NAMALWA (cell line): Measurements from ENCODE around the gene KLC1.
"Not testable (repeated sequence)": the region's sequence is repeated elsewhere in the genome, so short reads cannot be mapped to it uniquely, and the experiment has no call there.

ENCODE experiments used
- DNase-seq: peaks from one replicate; pipeline ENCODE4 v3.0.0-alpha.2; 2015; ENCODE audit warnings: low spot score

KLC1 gene

DNA sequence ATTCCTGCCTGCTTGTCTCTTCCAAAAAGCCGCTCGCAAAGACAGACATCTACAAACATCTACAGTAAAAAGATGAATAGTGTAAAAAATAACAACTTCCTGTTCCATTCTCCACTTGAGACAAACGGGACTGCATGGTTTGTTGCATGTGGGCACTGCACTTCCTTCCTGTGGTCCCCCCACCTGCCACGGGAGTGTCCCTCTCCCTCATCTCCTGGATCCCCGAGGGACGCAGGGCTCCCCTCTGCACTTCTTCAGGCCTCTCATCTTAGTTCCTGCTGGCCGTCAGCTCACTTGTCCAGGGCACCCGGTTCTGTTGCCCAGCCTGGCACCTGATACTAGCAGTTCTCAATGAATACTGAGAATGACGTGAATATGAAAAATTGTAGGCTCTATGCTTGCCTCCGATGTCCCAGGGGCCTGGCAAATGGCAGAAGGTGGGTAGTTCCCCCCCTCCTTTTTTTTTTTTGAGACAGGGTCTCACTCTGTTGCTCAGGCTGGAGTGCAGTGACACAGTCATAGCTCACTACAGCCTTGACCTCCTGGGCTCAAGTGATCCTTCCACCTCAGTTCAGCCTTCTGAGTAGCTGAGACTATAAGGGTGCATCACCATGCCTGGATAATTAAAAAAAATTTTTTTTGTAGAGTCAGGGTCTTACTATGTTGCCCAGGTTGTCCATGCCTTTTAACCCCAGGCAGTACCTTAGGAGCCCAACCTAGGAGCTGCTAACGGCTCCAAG is 3.5 kb upstream of the KLC1 start:
- DNase-seq = peak; percentile 57

DNA sequence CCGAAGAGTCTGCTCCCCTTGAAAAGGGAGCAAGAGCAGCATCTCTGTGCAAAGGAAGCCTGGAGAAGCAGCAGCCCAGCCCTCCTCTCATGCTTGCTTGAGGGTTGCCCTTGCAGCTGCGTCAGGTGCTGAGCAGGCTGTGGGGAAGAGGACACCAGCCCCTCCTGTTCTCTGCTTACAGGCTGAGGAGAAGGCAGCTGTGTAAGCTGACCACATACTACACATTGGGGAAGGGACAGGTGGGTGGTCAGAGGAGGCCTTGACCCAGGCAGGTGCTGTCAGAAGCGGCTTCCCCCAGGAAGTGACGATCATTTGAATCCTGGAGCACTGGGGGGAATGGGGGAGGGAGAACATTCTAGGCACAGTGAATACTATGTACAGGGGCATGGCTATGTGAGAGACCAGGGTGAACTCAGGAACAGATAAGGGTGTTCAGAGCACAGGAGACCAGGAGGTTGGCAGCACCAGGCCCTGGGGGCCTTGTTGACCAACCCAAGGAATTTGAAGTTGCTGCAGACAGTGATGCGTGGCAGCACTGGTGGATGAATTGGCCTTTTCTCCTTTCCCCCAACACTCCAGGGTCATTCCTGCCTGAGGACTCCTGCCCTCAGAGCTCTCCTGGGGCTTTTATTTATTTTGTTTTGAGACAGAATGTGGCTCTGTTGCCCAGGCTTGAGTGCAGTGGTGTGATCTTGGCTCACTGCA is 2.7 kb upstream of the KLC1 start:
- DNase-seq = peak; percentile 75

DNA sequence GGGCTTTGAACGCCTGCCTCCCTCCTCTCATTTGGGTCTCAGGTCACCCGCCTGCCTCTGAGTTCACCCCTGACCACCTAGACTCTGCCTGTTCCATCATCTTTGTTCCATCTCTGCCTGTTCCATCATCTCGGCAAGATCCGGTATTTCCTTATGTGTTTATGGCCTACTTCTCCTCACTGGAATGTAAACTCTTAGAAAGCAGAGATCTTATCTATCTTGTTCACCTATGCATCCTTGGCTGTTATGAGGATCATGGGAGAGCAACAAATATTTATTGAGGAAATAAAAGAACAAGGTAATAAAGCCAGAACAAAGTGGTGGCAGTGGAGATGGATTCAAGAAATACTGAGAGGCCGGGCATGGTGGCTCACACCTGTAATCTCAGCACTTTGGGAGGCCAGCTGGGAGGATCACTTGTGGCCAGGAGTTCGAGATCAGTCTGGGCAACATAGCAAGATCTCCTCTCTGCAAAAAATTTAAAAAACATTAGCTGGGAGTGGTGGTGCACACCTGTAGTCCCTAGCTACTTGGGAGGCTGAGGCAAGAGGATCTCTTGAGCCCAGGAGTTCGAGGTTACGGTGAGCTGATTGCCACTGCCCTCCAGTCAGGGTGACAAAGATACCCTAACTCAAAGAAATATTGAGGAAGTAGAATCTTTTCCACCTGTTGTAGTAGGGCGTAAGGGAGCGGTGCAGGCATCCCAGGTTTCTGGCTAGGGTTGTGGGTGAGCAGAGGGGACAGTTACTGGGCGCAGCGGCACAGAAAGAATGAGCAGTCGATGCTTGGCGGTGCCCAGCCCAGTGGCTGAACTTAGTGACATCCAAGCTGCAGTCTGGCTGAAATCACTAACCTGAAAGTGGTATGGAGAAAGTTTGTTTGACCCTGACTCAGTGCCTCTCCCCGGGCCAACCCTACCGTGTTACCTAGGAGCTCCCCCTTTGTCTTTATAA is 1.7 kb upstream of the KLC1 start:
- no peak for DNase-seq

DNA sequence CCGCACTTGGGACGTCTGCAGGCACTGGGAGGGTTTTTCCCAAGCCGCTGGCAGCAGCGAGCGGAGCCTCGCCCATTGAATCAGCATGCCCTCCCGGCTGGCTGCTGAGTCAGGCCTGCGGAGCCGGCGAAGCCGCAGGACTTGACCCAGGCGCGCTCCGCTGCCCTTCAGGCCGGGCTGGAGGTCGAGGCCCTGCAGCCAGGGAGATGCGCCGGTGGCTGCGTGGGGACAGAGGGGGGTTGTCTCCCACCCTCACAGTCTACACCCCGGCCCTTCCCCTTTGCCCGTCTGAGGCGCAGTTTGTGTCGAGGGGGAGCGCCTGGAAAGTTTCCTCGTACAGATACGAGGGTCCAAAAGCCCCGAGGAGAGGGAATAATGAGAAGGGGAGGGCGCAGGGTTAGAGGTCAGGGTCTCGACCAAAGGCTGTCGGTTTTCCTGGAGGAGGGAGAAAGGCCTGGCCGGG is 759 bp upstream of the KLC1 start:
- DNase-seq = no peak

DNA sequence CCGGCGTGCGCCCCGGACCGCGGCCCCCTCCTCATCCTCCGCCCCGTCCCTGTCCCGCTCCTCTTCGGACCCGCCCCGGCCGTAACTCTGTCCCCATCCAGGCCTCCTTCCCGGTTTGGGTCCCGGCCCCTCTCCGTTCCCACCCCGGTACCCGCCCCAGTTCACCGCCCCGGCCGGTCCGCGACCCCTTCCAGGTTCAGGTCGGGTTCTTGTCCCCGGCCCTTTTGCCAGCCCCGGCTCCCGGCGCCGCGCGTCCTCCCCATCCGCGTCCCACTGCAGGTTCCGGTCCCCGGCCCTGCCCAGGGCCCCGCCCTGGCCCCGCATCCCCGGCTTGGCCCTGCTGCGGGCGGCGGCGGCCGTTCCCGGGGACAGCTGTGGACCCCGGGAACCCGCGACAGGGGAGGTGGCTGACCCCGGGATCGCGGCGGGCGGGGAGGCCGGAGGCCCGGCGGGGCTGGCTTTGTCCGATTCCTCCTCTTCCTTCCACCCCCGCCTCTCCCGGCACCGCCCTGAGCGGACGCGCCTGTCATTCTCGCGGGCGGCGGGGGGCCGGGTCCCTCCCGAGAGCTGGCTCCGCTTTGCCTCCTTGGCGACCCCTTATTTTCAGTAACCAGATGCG is 601 bp downstream of the KLC1 start:
- DNase-seq = peak; percentile 26

DNA sequence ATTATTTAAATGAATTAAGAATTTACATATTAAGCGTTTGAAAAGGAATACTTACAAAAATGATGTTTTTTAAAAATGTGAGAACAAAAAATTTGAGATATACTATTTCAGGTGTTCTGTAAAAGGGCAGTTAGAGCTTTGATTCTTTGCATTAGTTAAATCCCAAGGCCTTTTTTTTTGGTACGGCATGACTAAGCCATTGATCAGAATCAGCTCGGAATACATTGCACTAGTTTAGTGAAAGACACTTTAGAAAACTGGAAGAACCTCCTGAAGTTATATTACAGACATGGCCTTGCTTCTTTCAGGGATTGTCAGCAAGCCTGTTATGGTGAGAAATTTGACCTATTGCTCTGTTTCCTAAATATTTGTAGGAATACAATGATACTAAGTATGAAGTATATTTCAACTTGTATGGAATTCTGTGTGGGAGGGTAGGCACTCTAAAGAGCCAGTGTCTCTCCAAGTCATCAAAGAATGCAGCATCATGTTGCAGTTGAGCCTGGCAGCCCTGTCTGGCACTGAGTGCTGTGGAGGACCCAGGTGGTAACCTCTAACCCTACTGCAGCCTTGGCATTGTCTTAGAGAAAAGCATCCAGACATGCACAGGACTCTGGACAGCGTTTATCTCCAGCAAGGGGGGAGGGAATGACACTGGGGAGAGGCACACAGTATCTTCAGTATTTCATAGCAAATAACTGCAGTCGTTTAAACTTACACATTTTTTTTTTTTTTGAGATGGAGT is 1.5 kb downstream of the KLC1 start:
- no peak for DNase-seq

DNA sequence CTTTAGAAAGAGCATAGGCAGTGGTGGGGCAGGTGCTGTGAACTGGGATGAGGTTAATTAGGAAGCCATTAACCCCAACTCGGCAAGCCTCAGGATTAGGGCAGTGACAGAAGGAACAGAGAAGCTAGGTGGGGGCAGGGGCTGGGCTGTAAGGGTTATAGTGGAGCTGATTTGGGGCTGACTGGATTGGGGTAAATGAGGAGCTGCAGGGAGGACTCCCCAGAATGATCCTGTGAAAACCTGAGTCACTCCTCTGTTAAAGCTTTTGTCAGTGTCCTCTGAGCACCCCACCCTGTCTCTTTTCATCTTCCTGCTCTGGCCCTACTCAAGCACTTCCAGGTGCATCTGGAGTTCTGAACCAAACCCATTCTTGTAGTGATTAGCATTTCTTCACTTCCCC is 4.4 kb downstream of the KLC1 start:
- no peak for DNase-seq

DNA sequence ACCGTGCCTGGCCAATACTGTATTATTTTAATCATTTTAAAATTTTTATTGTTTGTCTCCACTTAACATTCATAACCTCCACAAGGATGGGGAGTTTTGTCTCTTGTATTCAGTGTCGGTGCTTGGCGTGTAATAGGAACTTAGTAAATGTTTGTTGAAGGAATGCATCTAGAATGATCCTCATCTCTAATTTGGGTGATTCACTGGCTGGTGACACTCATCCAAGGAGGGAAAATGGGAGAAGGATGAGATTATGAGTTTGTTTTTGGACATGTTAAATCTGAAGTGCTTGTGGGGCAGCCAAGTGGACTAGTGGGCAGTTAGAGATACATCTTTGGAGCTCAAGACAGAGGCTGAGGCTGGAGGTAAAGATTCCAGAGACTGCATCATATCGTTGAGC is 5.1 kb downstream of the KLC1 start:
- no peak for DNase-seq

DNA sequence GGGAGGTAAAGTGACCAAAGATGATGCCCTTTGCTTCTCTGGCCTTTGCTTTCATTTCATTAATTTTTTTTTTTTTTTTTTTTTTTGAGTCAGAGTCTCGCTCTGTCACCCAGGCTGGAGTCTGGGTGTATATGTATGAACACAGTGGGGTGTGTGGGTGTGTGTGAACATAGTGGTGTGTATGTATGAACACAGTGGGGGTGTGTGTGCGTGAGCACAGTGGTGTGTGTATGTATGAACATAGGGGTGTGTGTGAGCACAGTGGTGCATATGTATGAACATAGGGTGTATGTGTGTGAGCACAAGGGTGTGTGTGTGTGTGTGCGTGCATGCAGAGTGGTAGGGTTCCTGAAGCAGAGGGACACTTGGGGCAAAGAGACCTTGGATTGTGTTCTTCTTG is 9.6 kb downstream of the KLC1 start:
- no peak for DNase-seq

DNA sequence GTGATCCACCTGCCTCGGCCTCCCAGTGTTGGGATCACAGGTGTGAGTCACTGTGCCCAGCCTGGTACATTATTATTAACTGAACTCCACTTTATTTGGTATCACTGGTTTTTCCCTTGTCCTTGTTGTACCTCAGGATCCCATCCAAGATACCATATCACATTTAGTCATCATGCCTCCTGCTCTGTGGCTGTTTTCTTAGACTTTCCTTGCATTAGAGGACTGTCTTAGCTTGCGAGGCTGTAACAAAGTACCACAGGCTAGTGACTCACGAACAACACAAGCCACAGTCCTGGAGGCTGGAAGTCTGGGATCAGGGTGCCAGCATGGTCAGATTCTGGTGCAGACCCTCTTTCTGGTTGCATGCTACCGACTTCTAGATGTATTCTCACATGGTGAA is 12.2 kb downstream of the KLC1 start:
- DNase-seq = no peak

DNA sequence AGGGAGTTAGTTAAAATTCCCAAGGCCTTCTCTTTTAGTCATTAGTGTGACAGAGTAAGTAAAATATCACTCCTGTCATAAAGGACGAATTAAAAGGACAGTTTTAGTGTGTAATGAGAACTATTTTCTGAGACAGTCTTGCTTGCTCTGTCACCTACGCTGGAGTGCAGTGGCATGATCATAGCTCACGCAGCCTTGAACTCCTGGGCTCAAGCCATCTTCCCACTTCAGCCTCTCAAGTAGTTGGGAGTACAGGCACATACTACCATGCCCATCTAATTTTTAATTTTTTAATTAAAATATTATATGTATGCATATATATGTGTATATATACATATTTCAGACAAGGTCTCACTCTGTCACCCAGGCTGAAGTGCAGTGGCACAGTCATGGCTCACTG is 17.2 kb downstream of the KLC1 start:
- no peak for DNase-seq

DNA sequence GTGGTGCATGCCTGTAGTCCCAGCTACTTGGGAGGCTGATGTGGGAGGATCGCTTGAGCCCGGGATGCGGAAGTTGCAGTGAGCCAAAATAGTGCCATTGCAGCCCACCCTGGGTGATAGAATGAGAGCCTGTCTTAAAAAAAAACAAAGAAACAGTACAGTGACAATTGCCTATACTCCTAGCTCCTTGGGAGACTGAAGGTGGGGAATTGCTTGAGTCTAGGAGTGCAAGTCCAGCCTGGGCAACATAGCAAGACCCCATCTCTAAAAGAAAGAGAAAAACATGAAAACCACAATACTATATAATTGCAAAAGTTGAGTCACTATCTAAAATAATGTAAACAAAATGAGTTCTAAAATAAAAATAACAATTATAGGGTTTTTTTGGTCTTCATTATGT is 20.0 kb downstream of the KLC1 start:
- no peak for DNase-seq

DNA sequence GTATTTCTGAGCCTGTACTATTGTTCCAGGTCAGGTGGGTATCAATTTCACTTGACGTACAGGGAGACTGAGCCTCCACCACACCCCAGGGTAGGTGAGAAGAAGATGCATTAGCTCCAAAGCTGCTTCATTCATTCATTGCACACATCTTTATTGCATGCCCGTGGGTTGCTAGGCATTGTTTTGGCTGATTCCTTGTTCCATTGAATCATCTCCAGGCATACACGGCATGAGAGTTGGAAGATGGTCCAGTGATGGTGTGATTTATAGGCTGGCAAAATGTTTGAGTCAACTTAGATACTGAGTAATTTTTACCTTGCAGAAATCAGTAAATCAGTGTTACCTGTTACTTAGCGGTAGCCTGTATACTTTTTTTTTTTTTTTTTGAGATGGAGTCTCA is 21.2 kb downstream of the KLC1 start:
- no peak for DNase-seq

DNA sequence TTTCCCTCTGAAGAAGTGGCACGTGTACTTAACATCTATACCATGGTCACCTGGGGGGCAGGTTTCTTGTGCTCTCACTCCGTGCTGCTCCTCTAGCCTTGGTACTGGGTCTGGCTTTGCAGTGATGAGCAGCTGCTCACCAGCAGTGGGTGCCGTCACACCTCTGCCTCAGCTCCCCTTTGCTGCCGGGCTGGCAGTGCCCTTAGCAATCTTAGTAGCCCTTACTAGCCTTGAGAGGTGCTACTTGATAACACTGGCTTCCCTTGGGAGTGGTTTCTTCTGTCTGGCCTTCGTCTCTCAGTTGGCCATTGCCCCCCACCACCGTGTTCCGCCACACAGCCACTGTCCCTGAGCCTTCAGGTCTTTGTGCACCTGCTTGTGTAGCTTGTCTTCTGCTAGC is 22.6 kb downstream of the KLC1 start:
- no peak for DNase-seq

DNA sequence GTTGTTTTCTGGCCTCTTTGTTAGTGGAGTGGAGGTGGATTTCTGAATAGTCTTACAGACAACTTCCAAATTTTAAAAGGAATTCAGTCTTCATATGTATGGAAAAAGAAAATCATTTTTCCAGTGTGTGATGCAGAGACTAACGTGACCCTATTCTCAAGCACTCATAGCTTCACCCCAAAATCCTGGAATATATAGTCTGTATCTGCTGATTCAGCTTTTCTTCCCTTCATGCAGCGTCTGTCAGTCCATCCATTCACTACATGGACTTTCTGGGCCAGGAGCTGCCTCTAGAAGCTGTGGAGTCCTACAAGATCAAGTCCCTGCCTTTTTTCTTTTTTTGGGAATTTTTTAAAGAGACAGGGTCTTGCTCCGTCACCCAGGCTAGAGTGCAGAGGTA is 23.8 kb downstream of the KLC1 start:
- DNase-seq = no peak

DNA sequence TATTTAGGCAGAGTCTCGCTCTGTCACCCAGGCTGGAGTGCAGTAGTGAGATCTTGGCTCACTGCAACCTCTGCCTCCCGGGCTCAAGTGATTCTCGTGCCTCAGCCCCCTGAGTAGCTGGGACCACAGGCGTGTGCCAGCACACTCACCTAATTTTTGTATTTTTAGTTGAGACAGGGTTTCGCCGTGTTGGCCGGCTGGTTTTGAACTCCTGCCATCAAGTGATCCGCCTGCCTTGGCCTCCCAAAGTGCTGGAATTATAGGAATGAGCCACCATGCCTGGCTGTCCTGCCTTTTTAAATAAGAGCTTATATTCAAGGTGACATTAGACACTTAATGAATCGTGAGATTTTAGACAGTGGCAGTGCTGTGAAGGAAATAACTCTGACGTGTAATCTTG is 24.3 kb downstream of the KLC1 start:
- DNase-seq = not testable (repeated sequence)

DNA sequence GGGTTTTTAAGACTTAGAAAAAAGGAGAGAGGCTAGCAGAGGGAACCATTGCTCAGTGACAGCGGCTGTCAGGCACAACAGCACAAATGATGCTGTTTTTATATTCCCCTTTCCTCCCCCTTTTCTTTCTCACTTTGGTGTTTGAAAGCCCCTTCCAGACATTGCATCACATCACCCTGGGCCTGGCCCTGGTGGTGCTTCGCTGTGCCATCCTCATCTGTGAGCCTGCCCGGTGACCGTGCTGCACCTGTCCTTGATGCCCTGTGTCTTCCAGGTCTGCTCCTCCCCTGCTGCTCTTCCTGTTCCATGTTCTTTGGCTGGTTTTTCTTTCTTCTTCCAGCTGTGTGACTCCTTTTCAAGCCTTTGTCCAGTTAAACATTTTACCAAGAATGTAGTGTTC is 24.8 kb downstream of the KLC1 start:
- no peak for DNase-seq

DNA sequence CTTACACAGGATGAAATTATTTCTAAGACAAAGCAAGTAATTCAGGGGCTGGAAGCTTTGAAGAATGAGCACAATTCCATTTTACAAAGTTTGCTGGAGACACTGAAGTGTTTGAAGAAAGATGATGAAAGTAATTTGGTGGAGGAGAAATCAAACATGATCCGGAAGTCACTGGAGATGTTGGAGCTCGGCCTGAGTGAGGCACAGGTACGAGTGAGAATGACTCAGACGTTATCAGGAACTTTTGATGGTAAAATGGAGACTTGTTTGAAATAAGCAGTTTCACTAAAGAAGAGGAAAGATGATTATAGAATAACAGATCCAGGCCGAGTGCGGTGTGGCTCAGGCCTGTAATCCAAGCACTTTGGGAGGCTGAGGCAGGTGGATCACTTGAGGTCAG is 25.6 kb downstream of the KLC1 start:
- DNase-seq = no peak

DNA sequence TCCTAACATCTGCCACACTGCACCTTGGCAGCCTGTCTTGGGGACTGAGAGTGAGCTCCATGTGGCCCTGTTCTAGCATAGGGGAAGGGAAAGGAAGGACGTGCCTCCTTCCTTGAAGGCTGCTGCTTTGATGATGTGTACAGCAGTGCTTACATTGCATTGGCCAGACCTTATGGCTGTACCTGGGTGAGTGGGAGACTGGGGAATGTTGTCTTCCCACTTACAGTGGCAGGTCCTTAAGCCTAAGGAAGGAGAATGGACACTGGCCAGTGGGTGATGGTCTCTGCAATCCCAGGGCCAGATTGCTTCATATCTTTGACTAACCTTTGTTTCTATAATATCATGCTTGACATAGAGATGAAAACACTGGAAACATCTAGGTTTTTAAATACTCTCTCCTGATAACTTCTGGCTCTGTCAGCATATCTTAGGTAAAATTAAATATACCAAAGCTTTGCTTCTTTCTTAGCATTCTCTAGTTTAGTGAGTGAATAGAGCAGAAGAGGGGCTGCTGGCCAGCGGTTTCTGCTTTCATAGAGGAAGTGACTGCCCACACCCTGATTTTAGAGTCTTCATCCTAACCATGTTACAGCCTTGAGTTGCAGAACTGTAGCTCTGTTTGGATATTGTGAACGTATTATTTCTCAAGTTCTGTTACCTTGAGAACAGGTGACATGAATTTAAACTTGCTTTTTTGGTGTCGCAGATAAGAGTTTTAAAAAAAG is 27.2 kb downstream of the KLC1 start:
- no peak for DNase-seq

DNA sequence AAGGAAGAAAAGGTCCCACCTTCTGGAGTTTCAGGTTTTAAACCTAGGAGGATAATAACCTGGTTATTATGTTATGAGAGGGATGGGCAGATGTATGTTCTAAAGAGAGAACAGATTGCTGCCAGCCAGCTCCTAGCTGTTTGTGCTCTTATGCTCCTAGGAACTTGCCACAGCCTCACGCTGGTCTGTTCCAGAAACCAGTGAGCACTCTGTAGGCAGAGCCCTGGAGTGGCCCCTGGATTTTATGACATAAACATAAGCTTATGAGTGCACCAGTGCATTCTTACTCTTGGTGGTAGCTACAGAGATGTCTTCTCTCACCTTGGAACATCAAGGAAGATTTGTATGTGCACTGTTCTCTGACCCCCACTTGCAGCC is 27.7 kb downstream of the KLC1 start:
- no peak for DNase-seq

DNA sequence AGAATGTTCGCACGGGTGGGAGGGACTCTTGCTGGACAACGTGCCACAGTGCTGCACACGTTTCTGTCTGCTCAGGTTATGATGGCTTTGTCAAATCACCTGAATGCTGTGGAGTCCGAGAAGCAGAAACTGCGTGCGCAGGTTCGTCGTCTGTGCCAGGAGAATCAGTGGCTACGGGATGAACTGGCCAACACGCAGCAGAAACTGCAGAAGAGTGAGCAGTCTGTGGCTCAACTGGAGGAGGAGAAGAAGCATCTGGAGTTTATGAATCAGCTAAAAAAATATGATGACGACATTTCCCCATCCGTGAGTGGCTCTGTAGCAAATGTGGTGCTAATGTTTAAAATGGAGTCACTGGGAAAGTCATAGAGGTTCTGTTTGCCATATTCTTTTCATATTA is 28.5 kb downstream of the KLC1 start:
- DNase-seq = no peak
